Smooth muscle cell (in vitro differentiated cells): Measurements from ENCODE around the gene PRR20G. TPM values are rescaled to one million over a fixed set of nuclear protein-coding genes. Genes with fewer than 3 reads are reported as not detected.

Experiments used
- DNase-seq: peaks from one replicate; lab custom pipeline; 2025; ENCODE audit not compliant: unreplicated experiment; lab: John Stamatoyannopoulos, UW
- H2AFZ ChIP-seq: fragments of 200-600 bp; sonication (generic); 2 replicates; pipeline ENCODE4 v1.6.0; 2016; ENCODE audit warnings: antibody characterized with exemption, low read depth, mild to moderate bottlenecking
- H3F3A ChIP-seq: fragments of 200-600 bp; sonication (generic); 2 replicates; pipeline ENCODE4 v1.6.0; 2017; ENCODE audit warnings: antibody characterized with exemption, low read depth
- H3K27ac ChIP-seq: fragments of 200-600 bp; sonication (generic); 2 replicates; pipeline ENCODE4 v1.5.1; 2016; ENCODE audit warnings: low read depth, mild to moderate bottlenecking
- H3K27me3 ChIP-seq: fragments of 200-600 bp; sonication (generic); 2 replicates; pipeline ENCODE4 v1.6.1; 2016; ENCODE audit warnings: low read depth, mild to moderate bottlenecking
- H3K36me3 ChIP-seq: fragments of 200-600 bp; sonication (generic); 2 replicates; pipeline ENCODE4 v1.5.1; 2016; ENCODE audit warnings: low read depth
- H3K4me1 ChIP-seq: fragments of 200-600 bp; sonication (generic); 2 replicates; pipeline ENCODE4 v1.5.1; 2016; ENCODE audit warnings: low read depth
- H3K4me2 ChIP-seq: fragments of 200-600 bp; sonication (generic); 2 replicates; pipeline ENCODE4 v1.6.0; 2016; ENCODE audit warnings: mild to moderate bottlenecking
- H3K4me3 ChIP-seq: fragments of 200-600 bp; sonication (generic); 2 replicates; pipeline ENCODE4 v1.5.1; 2016; ENCODE audit warnings: mild to moderate bottlenecking
- H3K79me2 ChIP-seq: fragments of 200-600 bp; sonication (generic); 2 replicates; pipeline ENCODE4 v1.6.0; 2016; ENCODE audit warnings: low read depth, mild to moderate bottlenecking
- H3K9ac ChIP-seq: fragments of 200-600 bp; sonication (generic); 2 replicates; pipeline ENCODE4 v1.6.0; 2016; ENCODE audit warnings: low read depth
- H3K9me3 ChIP-seq: fragments of 200-600 bp; sonication (generic); replicated peaks from 2 replicates; pipeline ENCODE4 v1.5.1; 2016; ENCODE audit warnings: low read depth
- H4K20me1 ChIP-seq: fragments of 200-600 bp; sonication (generic); 2 replicates; pipeline ENCODE4 v1.6.0; 2016; ENCODE audit warnings: low read depth
- CTCF ChIP-seq: fragments of 200-600 bp; sonication (generic); IDR thresholded peaks from 2 replicates; pipeline ENCODE4 v1.5.1; 2017; ENCODE audit warnings: borderline replicate concordance, mild to moderate bottlenecking, antibody characterized with exemption; ENCODE audit not compliant: insufficient read depth, poor library complexity, severe bottlenecking
- WGBS: methylation state at CpG from one replicate; pipeline ENCODE4 v1.1.7; 2016; ENCODE audit warnings: low lambda C conversion rate; 5-methylcytosine and 5-hydroxymethylcytosine counted together
- polyA plus RNA-seq: library from polyadenylated mRNA; unstranded; fragments of >200 nt; fragmentation: Nextera tagmentation; extraction: Ambion mirVana; gene quantifications from 2 replicates; pipeline ENCODE4 v1.2.1, GENCODE V29; 2016
- total RNA-seq: library from RNA; depleted of rRNA; stranded (reverse); fragments of >200 nt; gene quantifications from 2 replicates; pipeline ENCODE4 v1.2.3, GENCODE V29; 2014

The PRR20G gene
- total and polyA plus RNA-seq, 2 experiments from 2014 or later = not detected

GRCh38 chr3:127250032-127250431, 37.8 kb downstream of the PRR20G start:
- Histone ChIP-seq H3K4me1 (no peaks in the 10 kb centered on the region), H3F3A (no peaks in the 10 kb centered on the region), H3K27me3 (no peaks in the 10 kb centered on the region), H2AFZ (no peak overlapping the region), H3K36me3 (no peaks in the 10 kb centered on the region), H3K27ac (no peak overlapping the region), H4K20me1 (no peaks in the 10 kb centered on the region), H3K4me3 (no peak overlapping the region), H3K9ac (no peak overlapping the region), H3K9me3 (peaks cover 3% of the 10 kb centered on the region), H3K4me2 (no peak overlapping the region), H3K79me2 (no peaks in the 10 kb centered on the region)
- WGBS = 19% methylated on average over 1 of the region's 1 CpG
- no peak for DNase-seq
- TF ChIP-seq CTCF = no peak

GRCh38 chr3:127247292-127247691, 40.6 kb downstream of the PRR20G start:
- 63% methylated on average over 1 of the region's 1 CpG for WGBS
- H3K4me1 ChIP-seq = no peaks in the 10 kb centered on the region

GRCh38 chr3:127238602-127239001, 49.2 kb downstream of the PRR20G start:
- TF ChIP-seq CTCF = no peak
- Histone ChIP-seq H3K9me3 (no peaks in the 10 kb centered on the region), H3K36me3 (no peaks in the 10 kb centered on the region), H3K4me3 (no peak overlapping the region), H3K4me1 (no peaks in the 10 kb centered on the region), H3K27me3 (no peaks in the 10 kb centered on the region), H3K27ac (no peak overlapping the region), H3K9ac (no peak overlapping the region), H3F3A (no peaks in the 10 kb centered on the region), H2AFZ (no peak overlapping the region), H3K79me2 (no peaks in the 10 kb centered on the region), H4K20me1 (no peaks in the 10 kb centered on the region), H3K4me2 (no peak overlapping the region)
- WGBS = 71% methylated on average over 2 of the region's 2 CpGs
- no peak for DNase-seq

More at GRCh38 chr3:127247292-127247691, 40.6 kb downstream of the PRR20G start:
- TF ChIP-seq CTCF = no peak
- H3K36me3 ChIP-seq = no peaks in the 10 kb centered on the region
- no peaks in the 10 kb centered on the region for H3F3A ChIP-seq
- no peak overlapping the region for H3K4me2 ChIP-seq
- H3K27me3 ChIP-seq = no peaks in the 10 kb centered on the region
- no peaks in the 10 kb centered on the region for H4K20me1 ChIP-seq
- H3K9me3 ChIP-seq = peaks cover 3% of the 10 kb centered on the region
- H2AFZ ChIP-seq = no peak overlapping the region
- no peaks in the 10 kb centered on the region for H3K79me2 ChIP-seq
- no peak overlapping the region for H3K9ac ChIP-seq
- no peak overlapping the region for H3K4me3 ChIP-seq
- H3K27ac ChIP-seq = no peak overlapping the region
- no peak for DNase-seq

GRCh38 chr3:127237835-127238234, 50.0 kb downstream of the PRR20G start:
- Histone ChIP-seq H3K27ac (no peak overlapping the region), H3K79me2 (no peaks in the 10 kb centered on the region)
- WGBS = 76% methylated on average over 3 of the region's 3 CpGs

More at GRCh38 chr3:127237835-127238234, 50.0 kb downstream of the PRR20G start:
- Histone ChIP-seq H3K4me2 (no peak overlapping the region), H3F3A (no peaks in the 10 kb centered on the region), H2AFZ (no peak overlapping the region), H3K9me3 (no peaks in the 10 kb centered on the region), H3K9ac (no peak overlapping the region), H3K27me3 (no peaks in the 10 kb centered on the region), H3K4me1 (no peaks in the 10 kb centered on the region), H4K20me1 (no peaks in the 10 kb centered on the region), H3K36me3 (no peaks in the 10 kb centered on the region), H3K4me3 (no peak overlapping the region)
- no peak for TF ChIP-seq CTCF
- no peak for DNase-seq
